Ovary (tissue), 9 donors: ENCODE data around the gene NOXRED1. TPM values are rescaled to one million over a fixed set of nuclear protein-coding genes. Genes with fewer than 3 reads are reported as not detected.

Source experiments
- DNase-seq, 5 donors: peaks; one replicate each; pipeline ENCODE4 v3.0.0-alpha.2; 2019 to 2020
- H3K27ac ChIP-seq, 2 donors: fragments of 200-600 bp; one replicate each; pipeline versions ENCODE4 v1.5.1 to v1.8.0; 2019 to 2022
- H3K27me3 ChIP-seq: fragments of 200-600 bp; one replicate; pipeline ENCODE4 v1.8.0; 2022
- H3K36me3 ChIP-seq: fragments of 200-600 bp; sonication (generic); one replicate; pipeline ENCODE4 v1.5.1; 2019
- H3K4me1 ChIP-seq: one replicate; pipeline ENCODE4 v1.8.1; 2013; ENCODE audit warnings: mild to moderate bottlenecking, moderate library complexity; ENCODE audit not compliant: insufficient read depth
- H3K4me3 ChIP-seq: fragments of 200-600 bp; sonication (generic); one replicate; pipeline ENCODE4 v1.5.1; 2017
- H3K9me3 ChIP-seq, 2 donors: fragments of 200-600 bp in 1 of 2; sonication (generic) in 1 of 2; one replicate each; pipeline versions ENCODE4 v1.5.1 to v1.8.1; 2013 to 2019; ENCODE audit warnings: mild to moderate bottlenecking in 1 of 2, moderate library complexity in 1 of 2
- EP300 ChIP-seq: sonication (generic); formaldehyde crosslinking; IDR thresholded peaks from one replicate; pipeline ENCODE4 v1.6.1; 2017; ENCODE audit warnings: antibody characterized with exemption
- POLR2A ChIP-seq: fragments of 450-650 bp; IDR thresholded peaks from one replicate; pipeline ENCODE4 v1.6.1; 2017; ENCODE audit warnings: antibody characterized with exemption, mild to moderate bottlenecking, moderate library complexity
- WGBS, 3 donors: extraction: QIAGEN DNeasy Blood & Tissue Kit in 1 of 3; methylation state at CpG; one replicate each; pipeline versions ENCODE4 v1.1.5 to v1.1.7; 2013 to 2017; 5-methylcytosine and 5-hydroxymethylcytosine counted together
- intact Hi-C, 4 donors: fragments of 100-400 bp; cut with DNase I; formaldehyde crosslinking; loops; one replicate each; pipeline versions ENCODE4 v1.11.0 to v1.15.1; 2022 to 2023
- polyA plus RNA-seq, 2 donors: library from polyadenylated mRNA; stranded (reverse); fragments of 200-250 nt in 1 of 2; fragments of 350-450 nt in 1 of 2; fragmentation: Illumina TruSeq in 1 of 2; extraction: RNeasy Lipid Tissue Mini Kit (QIAGEN cat#74804) in 1 of 2; gene quantifications; one replicate each; pipeline ENCODE4 v1.2.3, GENCODE V29; 2013 to 2014
- total RNA-seq, 7 donors: library from RNA; depleted of rRNA in 2 of 7; stranded (reverse); fragments of >200 nt in 2 of 7; fragmentation: NEBNext Ultra II Directional in 3 of 7; extraction: Animal tissue kit (Norgen Biotek cat#: 25700) in 3 of 7; gene quantifications; one replicate each; pipeline versions ENCODE4 v1.1.0 to v1.2.4, GENCODE V29; 2016 to 2023
- TF ChIP-seq, protein P1 (sequence below), 3 donors: fragments of 450-650 bp in 2 of 3; fragments of 200-600 bp in 1 of 3; IDR thresholded peaks; one replicate each; pipeline versions ENCODE4 v1.5.1 to v1.8.0; 2016 to 2022; ENCODE audit warnings: antibody characterized with exemption in 3 of 3, mild to moderate bottlenecking in 1 of 3
- donor health status: DM: no; HTN: no; CAD: no; lungs with moderate emphysema.
- donor health status: DM: no; HTN: no; CAD: no.
- donor health status: Bipolar disorder and iron deficiency.
- donor health status: DM: yes; HTN: yes; CAD: no.
- donor health status: DM: no; HTN: no; CAD: no.
- donor health status: DM: yes; HTN: yes; CAD: no.

Gene NOXRED1
- total and polyA plus RNA-seq, 9 donors = 0.23 to 1.1 (median 0.42) TPM; not detected in 1

DNA sequence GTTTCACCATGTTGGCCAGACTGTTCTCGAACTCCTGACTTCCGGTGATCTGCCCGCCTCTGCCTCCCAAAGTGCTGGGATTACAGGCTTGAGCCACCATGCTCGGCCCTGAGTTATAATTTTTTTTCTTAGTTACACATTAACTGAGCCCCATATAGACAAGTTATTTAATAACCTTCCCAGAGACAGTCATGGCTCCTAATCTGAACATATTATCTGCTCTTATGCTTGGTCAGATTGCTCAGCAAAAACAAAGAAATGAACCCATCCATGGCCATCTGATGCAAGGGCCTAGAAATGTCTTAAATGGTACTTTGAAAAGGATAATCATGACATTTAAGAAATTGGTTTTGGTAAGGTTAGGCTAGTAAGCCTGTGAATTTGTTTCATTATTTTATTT, 33.1 kb downstream of the NOXRED1 start:
- intact Hi-C loops = no loop called here
- TF ChIP-seq, protein P1, sequence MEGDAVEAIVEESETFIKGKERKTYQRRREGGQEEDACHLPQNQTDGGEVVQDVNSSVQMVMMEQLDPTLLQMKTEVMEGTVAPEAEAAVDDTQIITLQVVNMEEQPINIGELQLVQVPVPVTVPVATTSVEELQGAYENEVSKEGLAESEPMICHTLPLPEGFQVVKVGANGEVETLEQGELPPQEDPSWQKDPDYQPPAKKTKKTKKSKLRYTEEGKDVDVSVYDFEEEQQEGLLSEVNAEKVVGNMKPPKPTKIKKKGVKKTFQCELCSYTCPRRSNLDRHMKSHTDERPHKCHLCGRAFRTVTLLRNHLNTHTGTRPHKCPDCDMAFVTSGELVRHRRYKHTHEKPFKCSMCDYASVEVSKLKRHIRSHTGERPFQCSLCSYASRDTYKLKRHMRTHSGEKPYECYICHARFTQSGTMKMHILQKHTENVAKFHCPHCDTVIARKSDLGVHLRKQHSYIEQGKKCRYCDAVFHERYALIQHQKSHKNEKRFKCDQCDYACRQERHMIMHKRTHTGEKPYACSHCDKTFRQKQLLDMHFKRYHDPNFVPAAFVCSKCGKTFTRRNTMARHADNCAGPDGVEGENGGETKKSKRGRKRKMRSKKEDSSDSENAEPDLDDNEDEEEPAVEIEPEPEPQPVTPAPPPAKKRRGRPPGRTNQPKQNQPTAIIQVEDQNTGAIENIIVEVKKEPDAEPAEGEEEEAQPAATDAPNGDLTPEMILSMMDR (IDR thresholded peaks at IDR 0.05) = no peak
- TF ChIP-seq EP300 = no peak
- no peak for TF ChIP-seq POLR2A
- Histone ChIP-seq H3K9me3 (no peaks in the 10 kb centered on the region), H3K36me3 (no peaks in the 10 kb centered on the region), H3K4me3 (no peak overlapping the region), H3K27me3 (no peaks in the 10 kb centered on the region), H3K27ac (no peak overlapping the region), H3K4me1 (no peaks in the 10 kb centered on the region)
- DNase-seq = no peak
- WGBS, 3 donors = 95 to 97% (median 96%) methylated on average over 4 of the region's 4 CpGs

- 93 to 96% (median 96%) methylated on average over 6 of the region's 6 CpGs for WGBS, 3 donors
- intact Hi-C loops = no loop called here
- Histone ChIP-seq H3K9me3 (no peaks in the 10 kb centered on the region), H3K36me3 (no peaks in the 10 kb centered on the region), H3K27me3 (no peaks in the 10 kb centered on the region), H3K27ac (no peak overlapping the region), H3K4me1 (peaks cover 5% of the 10 kb centered on the region), H3K4me3 (no peak overlapping the region)
- TF ChIP-seq, protein P1 (IDR thresholded peaks at IDR 0.05) = no peak
- no peak for TF ChIP-seq EP300
- no peak for TF ChIP-seq POLR2A
- DNase-seq = no peak
Measured at GRCh38 chr14:77378701-77379100, 44.6 kb downstream of the NOXRED1 start.

DNA sequence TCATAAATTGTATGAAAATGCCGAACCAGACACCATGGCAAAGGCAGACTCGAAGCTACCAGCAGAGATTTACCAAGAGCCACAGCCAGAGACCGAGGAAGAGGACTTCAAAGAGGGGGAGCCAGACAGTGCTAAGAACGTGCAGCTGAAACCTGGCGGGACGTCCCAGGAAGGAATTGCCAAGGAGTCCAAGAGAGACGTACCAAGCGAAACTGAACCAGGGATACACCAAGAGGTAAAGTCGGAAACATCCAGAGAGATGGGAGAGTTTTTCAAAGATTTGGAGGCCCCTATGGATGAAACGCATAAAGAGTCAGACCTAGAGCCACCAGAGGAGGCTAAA, 45.9 kb downstream of the NOXRED1 start:
- H3K4me1 ChIP-seq = peaks cover 5% of the 10 kb centered on the region

DNA sequence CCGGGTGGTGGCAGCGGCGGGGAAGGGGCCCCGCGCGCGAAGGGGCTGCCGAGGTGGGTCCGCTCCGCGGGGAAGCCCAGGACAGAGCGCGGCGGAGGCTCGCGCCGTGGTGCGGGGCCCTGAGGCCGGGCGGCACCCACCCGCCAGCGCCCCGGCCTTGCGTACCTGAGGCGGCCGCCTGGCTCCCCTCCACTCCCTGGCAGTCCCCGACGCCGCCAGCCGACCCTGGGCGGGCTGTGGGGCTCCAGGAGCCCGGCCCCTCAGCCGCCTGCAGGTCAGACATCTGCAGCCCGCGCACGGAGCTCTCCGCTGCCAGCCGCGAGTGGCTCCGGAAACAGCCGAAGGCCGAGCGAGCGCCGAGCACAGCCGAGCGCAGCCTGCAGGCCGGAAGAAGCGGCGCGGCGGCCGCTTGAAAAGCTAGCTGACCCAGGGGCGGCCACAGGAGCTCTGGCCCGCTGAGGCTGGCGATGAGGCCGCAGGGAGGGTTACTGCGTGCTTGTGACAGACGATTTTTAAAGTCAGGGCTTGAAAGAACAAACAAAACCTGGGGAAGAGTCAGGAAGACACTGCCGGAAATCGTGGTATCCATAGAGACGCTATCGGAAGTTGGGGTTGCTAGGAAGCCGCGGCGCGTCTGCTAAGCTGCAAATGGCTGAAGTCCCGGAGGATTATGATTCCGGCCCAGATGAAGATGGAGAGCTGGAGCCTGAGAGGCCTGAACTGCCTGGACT, 46.4 kb downstream of the NOXRED1 start, which contains the start of the genes SAMD15 and TMED8:
TSS of gene SAMD15 (plus strand) at position 609 of the 731 bp plus-strand sequence. CDS start at position 649, 40 bp downstream.
TSS of gene TMED8 (minus strand) at position 324 of the 731 bp plus-strand sequence. CDS start at position 283, 41 bp downstream.
- peaks cover 5% of the 10 kb centered on the region for H3K4me1 ChIP-seq
- no peak for TF ChIP-seq POLR2A
- TF ChIP-seq, protein P1 (IDR thresholded peaks at IDR 0.05) = peak in 2 of 3 donors; percentile 20 to 22
- peak within 1 kb of the TSS; percentile 91 for H3K4me3 ChIP-seq
- WGBS, 3 donors = 0 to 1% (median 0%) methylated on average over 40 to 69 of the region's 69 CpGs
- DNase-seq = peak; percentile 75 to 91 (median 84)
- H3K27ac ChIP-seq = peak within 1 kb of the TSS; percentile 60 to 83
- H3K27me3 ChIP-seq = no peaks in the 10 kb centered on the region
- intact Hi-C loops = no loop called here
- no peaks in the 10 kb centered on the region for H3K36me3 ChIP-seq
- H3K9me3 ChIP-seq = no peaks in the 10 kb centered on the region

More for the DNA sequence above, 45.9 kb downstream of the NOXRED1 start:
- Histone ChIP-seq H3K27me3 (no peaks in the 10 kb centered on the region), H3K9me3 (no peaks in the 10 kb centered on the region), H3K4me3 (peak overlapping the region; percentile 91), H3K27ac (peak overlapping the region in 1 of 2 donors; percentile 83), H3K36me3 (no peaks in the 10 kb centered on the region)
- DNase-seq = no peak
- 8 to 14% (median 9%) methylated on average over 10 of the region's 10 CpGs for WGBS, 3 donors
- intact Hi-C loops = no loop called here
- no peak for TF ChIP-seq POLR2A
- no peak for TF ChIP-seq EP300
